ENCODE measurements around the gene COL28A1.

DNA sequence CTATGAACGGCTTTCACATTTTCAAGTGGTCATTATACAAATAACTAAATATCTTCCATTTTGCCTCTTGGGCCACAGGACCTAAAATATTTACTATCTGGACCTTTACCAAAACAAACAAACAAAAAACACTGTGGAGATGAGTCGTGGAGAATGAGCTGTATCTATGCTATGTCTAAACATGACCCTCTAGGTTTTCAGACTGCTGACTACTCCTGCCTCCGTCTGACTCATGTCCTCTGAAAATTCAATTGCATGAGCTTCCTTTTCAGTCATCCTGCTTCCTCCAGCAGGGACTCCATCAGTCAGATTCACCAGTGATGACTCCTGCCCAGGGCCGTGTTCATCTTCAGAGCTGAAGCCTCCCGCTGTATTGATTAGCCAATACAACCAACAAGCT lies 96.8 kb downstream of the COL28A1 start:
- TF ChIP-seq EZH2 (IDR thresholded peaks at IDR 0.05; ENCODE audit: borderline replicate concordance, low read depth, low read length, severe bottlenecking) = no peak
- TF ChIP-seq, protein P1, sequence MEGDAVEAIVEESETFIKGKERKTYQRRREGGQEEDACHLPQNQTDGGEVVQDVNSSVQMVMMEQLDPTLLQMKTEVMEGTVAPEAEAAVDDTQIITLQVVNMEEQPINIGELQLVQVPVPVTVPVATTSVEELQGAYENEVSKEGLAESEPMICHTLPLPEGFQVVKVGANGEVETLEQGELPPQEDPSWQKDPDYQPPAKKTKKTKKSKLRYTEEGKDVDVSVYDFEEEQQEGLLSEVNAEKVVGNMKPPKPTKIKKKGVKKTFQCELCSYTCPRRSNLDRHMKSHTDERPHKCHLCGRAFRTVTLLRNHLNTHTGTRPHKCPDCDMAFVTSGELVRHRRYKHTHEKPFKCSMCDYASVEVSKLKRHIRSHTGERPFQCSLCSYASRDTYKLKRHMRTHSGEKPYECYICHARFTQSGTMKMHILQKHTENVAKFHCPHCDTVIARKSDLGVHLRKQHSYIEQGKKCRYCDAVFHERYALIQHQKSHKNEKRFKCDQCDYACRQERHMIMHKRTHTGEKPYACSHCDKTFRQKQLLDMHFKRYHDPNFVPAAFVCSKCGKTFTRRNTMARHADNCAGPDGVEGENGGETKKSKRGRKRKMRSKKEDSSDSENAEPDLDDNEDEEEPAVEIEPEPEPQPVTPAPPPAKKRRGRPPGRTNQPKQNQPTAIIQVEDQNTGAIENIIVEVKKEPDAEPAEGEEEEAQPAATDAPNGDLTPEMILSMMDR (IDR thresholded peaks at IDR 0.05; ENCODE audit: borderline replicate concordance, extremely low read depth, low read length, poor library complexity, severe bottlenecking) = no peak
